K562 treated with DMSO at 1 percent for 12 hours (cell line): Measurements from ENCODE around the gene ACSM4. TPM values are rescaled to one million over a fixed set of nuclear protein-coding genes. Genes with fewer than 3 reads are reported as not detected.

ENCODE experiments used
- total RNA-seq: library from RNA; unstranded; fragments of 300-600 nt; gene quantifications from 2 replicates; pipeline ENCODE4 v1.2.3, GENCODE V29; 2022; ENCODE audit not compliant: insufficient read depth

ACSM4 gene, protein sequence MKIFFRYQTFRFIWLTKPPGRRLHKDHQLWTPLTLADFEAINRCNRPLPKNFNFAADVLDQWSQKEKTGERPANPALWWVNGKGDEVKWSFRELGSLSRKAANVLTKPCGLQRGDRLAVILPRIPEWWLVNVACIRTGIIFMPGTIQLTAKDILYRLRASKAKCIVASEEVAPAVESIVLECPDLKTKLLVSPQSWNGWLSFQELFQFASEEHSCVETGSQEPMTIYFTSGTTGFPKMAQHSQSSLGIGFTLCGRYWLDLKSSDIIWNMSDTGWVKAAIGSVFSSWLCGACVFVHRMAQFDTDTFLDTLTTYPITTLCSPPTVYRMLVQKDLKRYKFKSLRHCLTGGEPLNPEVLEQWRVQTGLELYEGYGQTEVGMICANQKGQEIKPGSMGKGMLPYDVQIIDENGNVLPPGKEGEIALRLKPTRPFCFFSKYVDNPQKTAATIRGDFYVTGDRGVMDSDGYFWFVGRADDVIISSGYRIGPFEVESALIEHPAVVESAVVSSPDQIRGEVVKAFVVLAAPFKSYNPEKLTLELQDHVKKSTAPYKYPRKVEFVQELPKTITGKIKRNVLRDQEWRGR
- total RNA-seq, result 0.30 TPM in 1 of 2 replicates, not detected in the other

DNA sequence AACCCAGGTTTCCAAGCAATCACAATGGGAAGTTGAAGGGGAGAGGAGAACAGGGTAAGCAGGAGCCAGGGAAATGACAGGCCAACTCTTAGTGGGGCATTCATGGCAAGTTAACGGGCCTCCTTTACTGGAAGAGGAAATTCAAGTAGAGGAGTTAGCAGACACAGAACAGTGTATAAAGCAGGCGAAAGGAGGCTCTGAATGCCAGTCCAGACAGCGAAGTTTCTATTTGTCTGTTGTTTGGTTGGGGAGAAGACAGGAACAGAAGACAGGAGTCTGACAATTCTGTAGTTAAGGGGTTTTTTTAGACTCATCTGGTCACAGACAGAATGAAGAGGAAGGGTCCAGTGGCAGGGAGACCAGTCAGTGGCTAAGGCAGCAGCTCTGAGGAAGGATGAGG is at the start of gene ACSM4:
TSS of gene ACSM4 (plus strand) at position 301 of the 400 bp plus-strand sequence. CDS start 260 bp downstream, outside the sequence.

Other genes with a start within 250 kb of the ACSM4 start
- gene C1S, start 243.4 kb upstream of the ACSM4 start, total RNA-seq, result 2.8 TPM in 1 of 2 replicates, not detected in the other
- 2.8 and 5.8 TPM in 2 replicates for gene C1R, start 211.6 kb upstream of the ACSM4 start, total RNA-seq
- 5.0 and 16.1 TPM in 2 replicates for gene C1RL, start 194.9 kb upstream of the ACSM4 start, total RNA-seq
- gene RBP5, start 175.2 kb upstream of the ACSM4 start, total RNA-seq, result 3.2 and 3.7 TPM in 2 replicates
- gene CLSTN3, start 173.7 kb upstream of the ACSM4 start, total RNA-seq, result 7.7 and 18.4 TPM in 2 replicates
- gene PEX5, start 114.4 kb upstream of the ACSM4 start, total RNA-seq, result 13.3 and 18.6 TPM in 2 replicates
- not detected in 2 replicates for gene CD163L1, start 140.1 kb downstream of the ACSM4 start, total RNA-seq
- gene CD163, start 199.7 kb downstream of the ACSM4 start, total RNA-seq, result not detected in 2 replicates